ENCODE measurements around the gene APOL6.

APOL6 gene

GRCh38 chr22:35684732-35685131 is 36.5 kb downstream of the APOL6 start:
- Histone ChIP-seq H3K4me3 (no peak overlapping the region), H3K9me3 (no peaks in the 10 kb centered on the region), H3K27ac (no peak overlapping the region), H3K27me3 (no peaks in the 10 kb centered on the region), H3K36me3 (no peaks in the 10 kb centered on the region), H3K4me1 (no peaks in the 10 kb centered on the region)
- DNase-seq: no peak
- TF ChIP-seq CTCF (IDR thresholded peaks at IDR 0.05): no peak
- intact Hi-C loops (cut with DNase I; ENCODE audit: low total_unique reads): no loop called here

- intact Hi-C loops (cut with DNase I; ENCODE audit: low total_unique reads): no loop called here
- DNase-seq: no peak
- no peaks in the 10 kb centered on the region for H3K36me3 ChIP-seq
- no peaks in the 10 kb centered on the region for H3K9me3 ChIP-seq
- H3K27me3 ChIP-seq: no peaks in the 10 kb centered on the region
- no peak overlapping the region for H3K27ac ChIP-seq
- no peak overlapping the region for H3K4me3 ChIP-seq
- H3K4me1 ChIP-seq: no peaks in the 10 kb centered on the region
- TF ChIP-seq CTCF (IDR thresholded peaks at IDR 0.05): no peak
Measured at GRCh38 chr22:35685731-35686130, 37.5 kb downstream of the APOL6 start.

- no peaks in the 10 kb centered on the region for H3K27me3 ChIP-seq
- no peaks in the 10 kb centered on the region for H3K4me1 ChIP-seq
- no peak overlapping the region for H3K27ac ChIP-seq
- DNase-seq: no peak
- intact Hi-C loops (cut with DNase I; ENCODE audit: low total_unique reads): no loop called here
- no peak overlapping the region for H3K4me3 ChIP-seq
- H3K36me3 ChIP-seq: no peaks in the 10 kb centered on the region
- no peak for TF ChIP-seq CTCF (IDR thresholded peaks at IDR 0.05)
- H3K9me3 ChIP-seq: no peaks in the 10 kb centered on the region
Measured at GRCh38 chr22:35686298-35686697, 38.1 kb downstream of the APOL6 start.

GRCh38 chr22:35687461-35687860 is 39.2 kb downstream of the APOL6 start:
- no peak for TF ChIP-seq CTCF (IDR thresholded peaks at IDR 0.05)
- intact Hi-C loops (cut with DNase I; ENCODE audit: low total_unique reads): no loop called here

GRCh38 chr22:35688913-35689675 is 40.8 kb downstream of the APOL6 start:
- no peak for TF ChIP-seq CTCF (IDR thresholded peaks at IDR 0.05)
- no peak for DNase-seq
- Histone ChIP-seq H3K4me1 (no peaks in the 10 kb centered on the region), H3K36me3 (no peaks in the 10 kb centered on the region), H3K27ac (no peak overlapping the region), H3K4me3 (no peak overlapping the region), H3K27me3 (no peaks in the 10 kb centered on the region), H3K9me3 (no peaks in the 10 kb centered on the region)
- intact Hi-C loops (cut with DNase I; ENCODE audit: low total_unique reads): no loop called here

More at GRCh38 chr22:35687461-35687860, 39.2 kb downstream of the APOL6 start:
- H3K4me1 ChIP-seq: no peaks in the 10 kb centered on the region
- H3K4me3 ChIP-seq: no peak overlapping the region
- no peaks in the 10 kb centered on the region for H3K36me3 ChIP-seq
- no peak for DNase-seq
- no peaks in the 10 kb centered on the region for H3K27me3 ChIP-seq
- H3K9me3 ChIP-seq: no peaks in the 10 kb centered on the region
- H3K27ac ChIP-seq: no peak overlapping the region

Data from tibial artery (tissue), 4 donors.